ENCODE measurements around the gene EHD1.

- no peak for TF ChIP-seq CTCF (IDR thresholded peaks at IDR 0.05)
- TF ChIP-seq POLR2A (IDR thresholded peaks at IDR 0.05): no peak
These were observed 12.1 kb upstream of the EHD1 start for GRCh38 chr11:64890522-64890939.

Data from esophagus squamous epithelium (tissue), 4 donors.